GM12892 (cell line): ENCODE measurements around the gene TP53RK.

ENCODE experiments used
- POLR2A ChIP-seq: IDR thresholded peaks from 2 replicates; pipeline ENCODE4 v1.6.1; 2011; ENCODE audit warnings: low read depth, low read length, control low read depth
- POLR2AphosphoS5 ChIP-seq: IDR thresholded peaks from 2 replicates; pipeline ENCODE4 v1.6.1; 2011; ENCODE audit warnings: low read depth, low read length, control low read depth

GRCh38 chr20:46649965-46650542 is 39.2 kb downstream of the TP53RK start:
- TF ChIP-seq POLR2A = no peak
- TF ChIP-seq POLR2AphosphoS5 = no peak
